Measurements from ENCODE around the gene ATP10B.

GRCh38 chr5:160555971-160556631 lies 295.9 kb downstream of the ATP10B start:
- no peak for TF ChIP-seq MAX (IDR thresholded peaks at IDR 0.05)
- no peak for TF ChIP-seq JUND (IDR thresholded peaks at IDR 0.05; ENCODE audit: low read length)
- no peak for TF ChIP-seq RAD21 (IDR thresholded peaks at IDR 0.05 in 1 of 2, conservative IDR thresholded peaks at IDR 0.05 in 1 of 2; ENCODE audit: low read depth in 2 of 2, low read length in 2 of 2)
- TF ChIP-seq JUN (IDR thresholded peaks at IDR 0.05; ENCODE audit: low read depth, low read length), result no peak
- no peak for TF ChIP-seq CTCF (IDR thresholded peaks at IDR 0.05; ENCODE audit: control extremely low read depth in 1 of 3, insufficient read depth in 1 of 3, low read depth in 1 of 3, low read length in 3 of 3)
- TF ChIP-seq GABPA (IDR thresholded peaks at IDR 0.05; ENCODE audit: borderline replicate concordance, insufficient read depth, low read length), result no peak
- TF ChIP-seq SIX5 (IDR thresholded peaks at IDR 0.05; ENCODE audit: low read depth, low read length), result no peak
- no peak for TF ChIP-seq TEAD4 (IDR thresholded peaks at IDR 0.05; ENCODE audit: low read depth, low read length)
- TF ChIP-seq EZH2 (IDR thresholded peaks at IDR 0.05; ENCODE audit: low read depth, low read length, severe bottlenecking), result no peak

Data from H1 (cell line).